Uterus (tissue), 2 donors: ENCODE measurements around the gene STAG2.

Experiments used
- CTCF ChIP-seq, 4 experiments: fragments of 200-600 bp in 2 of 4; fragments of 450-650 bp in 2 of 4; sonication (generic) in 2 of 4; IDR thresholded peaks; one replicate each; pipeline ENCODE4 v1.5.1; 2016 to 2019; ENCODE audit warnings: antibody characterized with exemption in 4 of 4, mild to moderate bottlenecking in 2 of 4, moderate library complexity in 1 of 4
- POLR2A ChIP-seq, 2 donors: fragments of 450-650 bp; IDR thresholded peaks; one replicate each; pipeline ENCODE4 v1.6.1; 2016; ENCODE audit warnings: antibody characterized with exemption in 2 of 2, mild to moderate bottlenecking in 1 of 2, moderate library complexity in 1 of 2

- no peak for TF ChIP-seq POLR2A (IDR thresholded peaks at IDR 0.05)
- TF ChIP-seq CTCF (IDR thresholded peaks at IDR 0.05): no peak
These were observed 80.5 kb downstream of the STAG2 start for GRCh38 chrX:124042042-124042441.
